ENCODE measurements around the gene B4GALNT2.
"Not testable (repeated sequence)": the region's sequence is repeated elsewhere in the genome, so short reads cannot be mapped to it uniquely, and the experiment has no call there.

B4GALNT2 gene

DNA sequence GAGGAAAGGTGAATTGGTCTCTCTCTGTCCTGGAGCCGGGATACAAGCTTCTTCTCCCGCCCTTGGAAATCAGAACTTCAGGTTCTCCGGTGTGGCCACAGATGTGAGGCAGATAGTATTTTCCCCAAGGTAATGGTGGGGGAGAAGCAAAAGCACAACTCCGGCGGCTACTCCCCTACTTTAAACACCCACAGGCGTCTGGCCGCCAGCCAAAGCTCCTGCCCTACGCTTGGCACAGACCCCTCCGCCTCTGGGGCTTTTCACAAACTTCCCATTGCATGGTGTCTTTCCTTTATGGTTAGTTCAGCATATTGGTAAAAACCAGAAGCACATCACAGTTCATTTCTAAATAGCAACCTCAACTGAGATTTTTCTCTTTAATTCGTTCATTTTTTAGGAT, 39.4 kb upstream of the B4GALNT2 start:
- H3K27me3 ChIP-seq (ENCODE audit: insufficient read depth, low read length, poor library complexity) = peaks cover 3% of the 10 kb centered on the region
- H3K9me3 ChIP-seq (ENCODE audit: insufficient read depth, low read length, severe bottlenecking) = no peaks in the 10 kb centered on the region
- H3K36me3 ChIP-seq (ENCODE audit: insufficient read depth, low read length) = no peaks in the 10 kb centered on the region
- no peak overlapping the region for H3K9ac ChIP-seq (ENCODE audit: low read depth, low read length)
- H4K20me1 ChIP-seq (ENCODE audit: insufficient read depth, low read length) = no peaks in the 10 kb centered on the region
- no peak for TF ChIP-seq EZH2 (IDR thresholded peaks at IDR 0.05; ENCODE audit: borderline replicate concordance, low read depth, low read length, severe bottlenecking)
- no peak for TF ChIP-seq CTCF (IDR thresholded peaks at IDR 0.05; ENCODE audit: borderline replicate concordance, extremely low read depth, low read length, poor library complexity, severe bottlenecking)
- DNase-seq (no peak), ATAC-seq (ENCODE audit: insufficient read depth, low read depth) (no peak)
- H2AFZ ChIP-seq (ENCODE audit: low read depth, low read length) = no peak overlapping the region
- no peak overlapping the region for H3K27ac ChIP-seq (ENCODE audit: low read length)
- H3K4me1 ChIP-seq (ENCODE audit: insufficient read depth, low read length) = no peaks in the 10 kb centered on the region
- no peak overlapping the region for H3K4me2 ChIP-seq (ENCODE audit: insufficient read depth, low read length)
- H3K79me2 ChIP-seq (ENCODE audit: insufficient read depth, low read length) = no peaks in the 10 kb centered on the region
- no peak overlapping the region for H3K4me3 ChIP-seq (ENCODE audit: low read depth in 1 of 2, low read length in 2 of 2)

DNA sequence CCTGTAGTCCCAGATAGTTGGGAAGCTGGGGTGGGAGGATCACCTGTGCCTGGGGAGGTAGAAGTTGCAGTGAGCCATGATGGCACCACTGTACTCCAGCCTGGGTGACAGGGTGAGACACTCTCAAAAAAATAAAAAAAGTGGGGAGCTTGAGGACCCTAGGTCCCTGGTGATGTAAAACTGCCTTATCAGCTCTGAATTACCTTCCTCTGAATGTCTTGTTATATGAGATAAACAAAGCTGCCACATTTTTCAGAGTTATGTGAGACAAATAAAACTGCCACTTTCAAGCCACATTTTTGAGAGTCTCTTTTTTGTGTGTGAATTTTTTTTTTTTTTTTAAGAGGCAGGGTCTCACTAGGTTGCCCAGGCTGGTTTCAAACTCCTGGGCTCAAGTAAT, 32.0 kb upstream of the B4GALNT2 start:
- no peak overlapping the region for H3K4me3 ChIP-seq (ENCODE audit: low read depth in 1 of 2, low read length in 2 of 2)
- H3K4me1 ChIP-seq (ENCODE audit: insufficient read depth, low read length) = no peaks in the 10 kb centered on the region
- H3K9ac ChIP-seq (ENCODE audit: low read depth, low read length) = no peak overlapping the region
- H4K20me1 ChIP-seq (ENCODE audit: insufficient read depth, low read length) = no peaks in the 10 kb centered on the region
- no peaks in the 10 kb centered on the region for H3K27me3 ChIP-seq (ENCODE audit: insufficient read depth, low read length, poor library complexity)
- H3K79me2 ChIP-seq (ENCODE audit: insufficient read depth, low read length) = no peaks in the 10 kb centered on the region
- H3K27ac ChIP-seq (ENCODE audit: low read length) = no peak overlapping the region
- ATAC-seq (ENCODE audit: insufficient read depth, low read depth) (no peak), DNase-seq (no peak)
- no peak for TF ChIP-seq EZH2 (IDR thresholded peaks at IDR 0.05; ENCODE audit: borderline replicate concordance, low read depth, low read length, severe bottlenecking)
- no peak for TF ChIP-seq CTCF (IDR thresholded peaks at IDR 0.05; ENCODE audit: borderline replicate concordance, extremely low read depth, low read length, poor library complexity, severe bottlenecking)
- no peak overlapping the region for H3K4me2 ChIP-seq (ENCODE audit: insufficient read depth, low read length)
- H2AFZ ChIP-seq (ENCODE audit: low read depth, low read length) = no peak overlapping the region
- no peaks in the 10 kb centered on the region for H3K36me3 ChIP-seq (ENCODE audit: insufficient read depth, low read length)
- no peaks in the 10 kb centered on the region for H3K9me3 ChIP-seq (ENCODE audit: insufficient read depth, low read length, severe bottlenecking)

- no peaks in the 10 kb centered on the region for H3K27me3 ChIP-seq (ENCODE audit: insufficient read depth, low read length, poor library complexity)
- H2AFZ ChIP-seq (ENCODE audit: low read depth, low read length) = no peak overlapping the region
- no peaks in the 10 kb centered on the region for H3K79me2 ChIP-seq (ENCODE audit: insufficient read depth, low read length)
- H4K20me1 ChIP-seq (ENCODE audit: insufficient read depth, low read length) = no peaks in the 10 kb centered on the region
- no peak overlapping the region for H3K27ac ChIP-seq (ENCODE audit: low read length)
- H3K4me1 ChIP-seq (ENCODE audit: insufficient read depth, low read length) = no peaks in the 10 kb centered on the region
- no peaks in the 10 kb centered on the region for H3K36me3 ChIP-seq (ENCODE audit: insufficient read depth, low read length)
- TF ChIP-seq EZH2 (IDR thresholded peaks at IDR 0.05; ENCODE audit: borderline replicate concordance, low read depth, low read length, severe bottlenecking) = no peak
- TF ChIP-seq CTCF (IDR thresholded peaks at IDR 0.05; ENCODE audit: borderline replicate concordance, extremely low read depth, low read length, poor library complexity, severe bottlenecking) = no peak
- no peak for DNase-seq
- no peak overlapping the region for H3K4me3 ChIP-seq (ENCODE audit: low read depth in 1 of 2, low read length in 2 of 2)
- no peak overlapping the region for H3K4me2 ChIP-seq (ENCODE audit: insufficient read depth, low read length)
- H3K9ac ChIP-seq (ENCODE audit: low read depth, low read length) = no peak overlapping the region
- ATAC-seq (ENCODE audit: insufficient read depth, low read depth) = no peak
- H3K9me3 ChIP-seq (ENCODE audit: insufficient read depth, low read length, severe bottlenecking) = no peaks in the 10 kb centered on the region
These were observed 31.5 kb upstream of the B4GALNT2 start for GRCh38 chr17:49101054-49101534.

DNA sequence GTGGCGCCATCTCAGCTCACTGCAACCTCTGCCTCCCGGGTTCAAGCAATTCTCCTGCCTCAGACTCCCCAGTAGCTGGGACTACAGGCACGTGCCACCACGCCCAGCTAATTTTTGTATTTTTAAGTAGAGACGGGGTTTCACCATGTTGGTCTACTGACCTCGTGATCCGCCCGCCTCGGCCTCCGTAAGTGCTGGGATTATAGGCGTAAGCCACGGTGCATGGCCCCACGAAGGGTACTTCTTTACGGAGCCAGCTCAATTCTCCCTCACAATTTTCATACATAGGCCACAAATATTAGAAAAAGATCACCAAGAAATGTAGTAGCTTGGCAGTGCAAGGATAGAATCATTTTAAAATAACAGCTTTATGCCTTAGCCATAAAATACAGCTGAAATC, 29.2 kb upstream of the B4GALNT2 start:
- H2AFZ ChIP-seq (ENCODE audit: low read depth, low read length); H3K4me2 ChIP-seq (ENCODE audit: insufficient read depth, low read length); H3K36me3 ChIP-seq (ENCODE audit: insufficient read depth, low read length); H3K27ac ChIP-seq (ENCODE audit: low read length); H4K20me1 ChIP-seq (ENCODE audit: insufficient read depth, low read length); H3K9ac ChIP-seq (ENCODE audit: low read depth, low read length); ATAC-seq (ENCODE audit: insufficient read depth, low read depth); H3K79me2 ChIP-seq (ENCODE audit: insufficient read depth, low read length); H3K4me1 ChIP-seq (ENCODE audit: insufficient read depth, low read length); DNase-seq; H3K27me3 ChIP-seq (ENCODE audit: insufficient read depth, low read length, poor library complexity); H3K4me3 ChIP-seq (ENCODE audit: low read depth in 1 of 2, low read length in 2 of 2); H3K9me3 ChIP-seq (ENCODE audit: insufficient read depth, low read length, severe bottlenecking): not testable (repeated sequence)

All from DND-41 (cell line).